Peyer's patch (tissue), 4 donors: ENCODE measurements around the gene PRAMEF8. TPM values are rescaled to one million over a fixed set of nuclear protein-coding genes. Genes with fewer than 3 reads are reported as not detected.
"Not testable (repeated sequence)": the region's sequence is repeated elsewhere in the genome, so short reads cannot be mapped to it uniquely, and the experiment has no call there.

Source experiments
- DNase-seq, 3 donors: peaks; one replicate each; pipeline ENCODE4 v3.0.0-alpha.2; 2017 to 2019
- H3K27ac ChIP-seq, 4 donors: fragments of 200-600 bp; sonication (generic); one replicate each; pipeline ENCODE4 v1.5.1; 2016 to 2019
- H3K27me3 ChIP-seq, 2 donors: fragments of 200-600 bp; sonication (generic); one replicate each; pipeline ENCODE4 v1.5.1; 2019
- H3K36me3 ChIP-seq, 3 donors: fragments of 200-600 bp; sonication (generic); one replicate each; pipeline ENCODE4 v1.5.1; 2016 to 2019
- H3K4me1 ChIP-seq, 4 donors: fragments of 200-600 bp; sonication (generic); one replicate each; pipeline ENCODE4 v1.5.1; 2016 to 2019
- H3K4me3 ChIP-seq, 4 donors: fragments of 200-600 bp; sonication (generic); 1 replicate in 3 of 4; 2 replicates in 1 of 4; pipeline ENCODE4 v1.5.1; 2016 to 2019; ENCODE audit warnings: mild to moderate bottlenecking in 1 of 4
- H3K9me3 ChIP-seq, 4 donors: fragments of 200-600 bp; sonication (generic); one replicate each; pipeline ENCODE4 v1.5.1; 2016 to 2019; ENCODE audit warnings: mild to moderate bottlenecking in 1 of 4
- small RNA-seq, 2 donors: library from RNA; depleted of rRNA; stranded (forward); fragments of <200 nt; gene quantifications; one replicate each; pipeline ENCODE3, GENCODE V24; 2016
- total RNA-seq, 4 donors: library from RNA; depleted of rRNA; stranded (reverse); fragments of >200 nt; gene quantifications; one replicate each; pipeline ENCODE4 v1.1.0, GENCODE V29; 2016

The PRAMEF8 gene
- total RNA-seq, 4 donors from 2014 or later, result not detected

DNA sequence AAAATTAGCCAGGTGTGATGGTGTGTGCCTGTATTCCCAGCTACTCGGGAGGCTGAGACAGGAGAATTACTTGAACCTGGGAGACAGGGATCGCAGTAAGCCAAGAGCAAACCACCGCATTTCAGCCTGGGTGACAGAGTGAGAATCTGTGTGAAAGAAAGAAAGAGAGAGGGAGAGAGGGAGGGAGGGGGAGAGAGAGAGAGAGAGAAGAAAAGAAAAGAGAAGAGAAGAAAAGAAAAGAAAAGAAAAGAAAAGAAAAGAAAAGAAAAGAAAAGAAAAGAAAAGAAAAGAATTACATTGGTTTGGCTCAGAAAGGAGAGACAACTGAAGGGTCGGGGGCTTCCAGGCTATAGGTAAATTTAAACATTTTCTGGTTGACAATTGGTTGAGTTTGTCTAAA, 45.3 kb downstream of the PRAMEF8 start:
- H3K27me3 ChIP-seq, H3K4me3 ChIP-seq, DNase-seq, H3K4me1 ChIP-seq, H3K36me3 ChIP-seq, H3K27ac ChIP-seq, H3K9me3 ChIP-seq: not testable (repeated sequence)

DNA sequence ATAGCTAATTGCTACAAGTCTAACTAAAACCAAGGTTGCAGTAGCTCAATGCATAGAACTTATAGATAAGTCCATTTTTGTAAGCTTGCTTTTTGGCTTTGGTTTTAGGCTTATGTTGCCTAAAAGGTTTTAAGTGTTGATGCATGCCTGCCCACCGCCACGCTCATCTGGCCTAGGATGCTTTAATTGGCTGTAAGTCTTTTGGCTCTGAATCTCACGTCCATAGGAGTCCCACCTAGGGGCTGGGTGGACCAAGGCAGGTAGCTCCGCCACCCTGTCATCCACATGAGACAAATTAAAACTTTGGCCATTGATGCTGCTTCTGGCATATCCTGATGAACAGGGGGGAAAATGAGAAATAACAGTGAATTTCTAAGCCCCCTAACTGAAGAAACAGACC, 47.4 kb downstream of the PRAMEF8 start:
- not testable (repeated sequence) for H3K36me3 ChIP-seq, H3K4me1 ChIP-seq, DNase-seq, H3K4me3 ChIP-seq, H3K27me3 ChIP-seq, H3K27ac ChIP-seq, H3K9me3 ChIP-seq

DNA sequence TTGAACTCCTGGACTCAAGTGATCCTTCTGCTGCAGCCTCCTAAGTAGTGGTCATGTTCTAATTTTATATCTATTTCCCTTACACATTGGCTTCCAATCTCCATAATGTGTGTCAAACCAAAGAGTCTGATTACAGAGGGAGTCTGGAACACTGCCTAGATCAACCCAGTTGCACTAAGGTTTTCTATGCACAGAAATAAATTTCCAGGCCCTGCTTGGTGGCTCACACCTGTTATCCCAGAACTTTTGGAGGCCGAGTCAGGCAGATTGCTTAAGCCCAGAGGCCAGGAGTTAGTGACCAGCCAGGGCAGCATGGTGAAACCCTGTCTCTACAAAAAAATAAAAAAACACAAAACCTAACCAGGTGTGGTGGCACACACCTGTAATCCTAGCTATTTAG, 50.9 kb downstream of the PRAMEF8 start:
- not testable (repeated sequence) for DNase-seq, H3K4me3 ChIP-seq, H3K4me1 ChIP-seq, H3K36me3 ChIP-seq, H3K27me3 ChIP-seq, H3K9me3 ChIP-seq, H3K27ac ChIP-seq

DNA sequence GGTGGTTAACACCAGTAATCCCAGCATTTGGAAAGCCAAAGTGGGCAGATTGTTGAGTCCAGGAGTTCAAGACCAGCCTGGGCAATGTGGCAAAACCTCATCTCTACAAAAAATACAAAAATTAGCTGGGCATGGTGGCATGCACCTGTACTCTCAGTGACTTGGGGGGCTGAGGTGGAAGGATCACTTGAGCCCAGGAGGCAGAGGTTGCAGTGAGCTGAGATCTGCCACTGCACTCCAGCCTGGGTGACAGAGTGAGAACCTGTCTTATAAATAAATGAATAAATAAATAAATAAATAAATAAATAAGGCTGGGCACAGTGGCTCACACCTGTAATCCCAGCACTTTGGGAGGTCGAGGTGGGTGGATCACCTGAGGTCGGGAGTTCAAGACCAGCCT, 52.9 kb downstream of the PRAMEF8 start:
- H3K27me3 ChIP-seq, H3K9me3 ChIP-seq, H3K4me3 ChIP-seq, DNase-seq, H3K27ac ChIP-seq, H3K4me1 ChIP-seq, H3K36me3 ChIP-seq: not testable (repeated sequence)

Small RNA genes lying within 50 kb of the gene (small RNA-seq; reads per million reads assigned to genes)
- gene RNU6-771P, result 0 reads per million in 2 donors

Other genes with a start within 250 kb of the PRAMEF8 start
- gene PRAMEF27, start 228.6 kb downstream of the PRAMEF8 start, total RNA-seq, result not detected
- not detected for gene HNRNPCL3, start 224.4 kb downstream of the PRAMEF8 start, total RNA-seq
- not detected for gene PRAMEF25, start 214.4 kb downstream of the PRAMEF8 start, total RNA-seq
- gene HNRNPCL2, start 168.3 kb downstream of the PRAMEF8 start, total RNA-seq, result not detected
- not detected for gene PRAMEF26, start 129.1 kb downstream of the PRAMEF8 start, total RNA-seq
- gene HNRNPCL4, start 119.5 kb downstream of the PRAMEF8 start, total RNA-seq, result not detected
- gene PRAMEF9, start 113.3 kb downstream of the PRAMEF8 start, total RNA-seq, result not detected
- not detected for gene PRAMEF13, start 83.7 kb downstream of the PRAMEF8 start, total RNA-seq
- gene PRAMEF18, start 59.0 kb downstream of the PRAMEF8 start, total RNA-seq, result not detected
- gene PRAMEF5, start 30.9 kb downstream of the PRAMEF8 start, total RNA-seq, result not detected
- not detected for gene PRAMEF33, start 18.4 kb upstream of the PRAMEF8 start, total RNA-seq
- not detected for gene PRAMEF15, start 30.4 kb upstream of the PRAMEF8 start, total RNA-seq
- not detected for gene PRAMEF14, start 62.0 kb upstream of the PRAMEF8 start, total RNA-seq
- not detected for gene PRAMEF19, start 86.8 kb upstream of the PRAMEF8 start, total RNA-seq
- gene PRAMEF17, start 104.5 kb upstream of the PRAMEF8 start, total RNA-seq, result not detected
- not detected for gene PRAMEF20, start 125.3 kb upstream of the PRAMEF8 start, total RNA-seq
- not detected for gene LRRC38, start 228.9 kb upstream of the PRAMEF8 start, total RNA-seq